GM18502 (cell line): Measurements from ENCODE around the gene DDX60.
A peak's percentile ranks its signal among the peaks of the same experiment; 100 is the strongest.
"Not testable (repeated sequence)": the region's sequence is repeated elsewhere in the genome, so short reads cannot be mapped to it uniquely, and the experiment has no call there.

Source experiments
- ATAC-seq: cut with Tn5 transposase; IDR thresholded peaks from one replicate; pipeline ENCODE4 v1.9.1; 2021; ENCODE audit warnings: mild to moderate bottlenecking; ENCODE audit not compliant: unreplicated experiment, poor library complexity

Gene DDX60

DNA sequence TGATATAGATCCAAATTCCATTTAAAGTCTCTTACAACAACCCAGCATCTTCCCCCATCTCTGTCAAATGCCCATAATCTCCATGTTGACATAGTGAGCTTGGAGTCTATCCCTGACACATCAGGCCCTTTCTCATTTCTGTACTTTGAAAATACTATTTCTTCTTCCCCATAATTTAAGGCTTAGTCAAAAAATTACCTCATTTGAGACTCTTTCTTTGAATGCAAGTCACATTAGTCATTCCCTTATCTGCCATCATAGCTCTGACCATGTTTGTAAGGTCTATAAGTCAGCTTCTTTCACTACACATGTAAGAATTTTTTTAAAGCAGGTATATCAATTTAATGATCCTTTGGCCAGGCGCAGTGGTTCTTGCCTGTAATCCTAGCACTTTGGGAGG, 99.9 kb downstream of the DDX60 start:
- no peak for ATAC-seq

DNA sequence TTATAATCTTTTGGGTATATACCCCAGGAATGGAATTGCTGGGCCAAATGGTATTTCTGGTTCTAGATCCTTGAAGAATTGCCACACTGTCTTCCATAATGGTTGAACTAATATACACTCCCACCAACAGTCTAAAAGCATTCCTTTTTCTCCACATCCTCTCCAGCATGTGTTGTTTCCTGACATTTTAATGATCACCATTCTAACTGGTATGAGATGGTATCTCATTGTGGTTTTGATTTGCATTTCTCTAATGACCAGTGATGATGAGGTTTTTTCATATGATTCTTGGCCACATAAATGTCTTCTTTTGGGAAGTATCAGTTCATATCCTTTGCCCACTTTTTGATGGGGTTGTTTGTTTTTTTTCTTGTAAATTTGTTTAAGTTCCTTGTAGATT, 105.0 kb downstream of the DDX60 start:
- ATAC-seq = not testable (repeated sequence)

DNA sequence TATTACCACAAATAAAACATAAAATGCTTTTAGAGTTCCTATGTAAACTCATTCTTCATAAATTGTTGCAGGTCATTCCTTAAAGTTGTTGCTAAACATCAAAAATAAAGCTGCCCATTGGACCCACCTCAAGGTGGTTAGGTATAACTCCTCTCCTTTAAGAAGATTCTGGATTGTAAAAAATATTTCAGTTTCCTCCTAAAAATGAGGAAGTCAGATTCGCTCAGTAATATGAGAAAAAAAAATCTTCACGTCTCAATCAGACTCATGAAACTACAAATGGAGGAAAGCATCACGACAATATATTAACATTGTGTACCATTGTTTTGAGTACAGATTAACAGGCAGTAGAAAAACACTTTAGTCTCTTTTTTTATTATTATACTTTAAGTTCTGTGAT, 105.9 kb downstream of the DDX60 start:
- ATAC-seq = no peak

- no peak for ATAC-seq
Measured at GRCh38 chr4:168208957-168209614, 109.5 kb downstream of the DDX60 start.

DNA sequence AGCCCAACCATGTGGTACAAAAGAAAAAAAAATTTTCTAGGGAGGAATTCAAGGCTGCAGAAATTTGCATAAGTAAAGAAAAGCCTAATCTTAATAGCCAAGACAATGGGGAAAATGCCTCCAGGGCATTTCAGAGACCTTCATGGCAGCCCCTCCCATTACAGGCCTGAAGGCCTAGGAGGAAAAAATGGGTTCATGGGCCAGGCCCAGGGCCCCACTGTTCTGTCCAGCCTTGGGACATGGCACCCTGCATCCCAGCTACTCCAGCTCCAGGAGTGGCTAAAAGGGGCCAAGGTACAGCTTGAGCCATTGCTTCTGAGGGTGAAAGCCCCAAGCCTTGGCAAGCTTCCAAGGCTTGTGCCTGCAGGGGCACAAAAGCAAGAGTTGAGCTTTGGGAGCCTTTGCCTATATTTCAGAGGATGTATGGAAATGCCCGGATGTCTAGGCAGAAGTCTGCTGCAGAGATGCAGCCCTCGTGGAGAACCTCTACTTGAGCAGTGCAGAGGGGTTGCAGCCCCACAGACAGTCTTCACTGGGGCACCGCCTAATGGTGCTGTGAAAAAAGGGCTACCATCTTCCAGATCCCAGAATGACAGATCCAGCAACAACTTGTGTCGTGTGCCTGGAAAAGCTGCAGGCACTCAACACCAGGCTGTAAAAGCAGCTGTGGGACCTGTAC, 115.2 kb downstream of the DDX60 start:
- ATAC-seq = no peak

- no peak for ATAC-seq
Measured at GRCh38 chr4:168200685-168201084, 117.9 kb downstream of the DDX60 start.

DNA sequence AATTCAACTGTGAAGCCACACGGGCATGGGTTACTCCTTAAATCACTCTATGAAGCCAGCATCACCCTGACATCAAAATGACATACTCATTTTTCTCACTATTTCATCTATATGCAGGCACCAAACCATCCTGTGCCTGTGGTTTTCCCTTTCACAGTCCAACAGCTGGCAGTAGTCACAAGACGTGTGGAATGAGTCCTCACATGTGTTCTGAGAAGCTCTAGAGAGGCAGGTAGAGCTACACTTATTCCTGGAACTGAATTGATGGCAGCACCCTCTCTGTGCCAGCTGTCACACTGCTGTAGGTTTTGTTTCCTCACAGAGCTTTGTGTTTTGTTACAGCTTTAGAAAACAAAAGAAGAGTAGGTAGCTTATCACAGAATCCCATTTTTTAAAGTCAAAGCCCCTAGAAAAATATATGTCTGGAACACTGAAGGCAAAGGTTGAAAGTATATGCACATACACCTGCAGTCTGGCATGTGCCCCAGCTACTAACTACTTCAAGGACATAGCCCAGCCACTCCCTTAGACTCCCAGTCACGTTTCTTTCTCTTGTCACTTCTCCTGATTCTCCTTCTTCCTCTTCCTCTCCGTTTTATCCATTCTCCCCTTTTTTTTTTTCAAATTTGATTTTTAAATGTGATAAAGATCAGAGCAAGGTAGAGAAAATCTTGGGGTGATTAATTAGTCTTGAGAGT, 119.1 kb downstream of the DDX60 start:
- no peak for ATAC-seq

GRCh38 chr4:168197926-168198325, 120.6 kb downstream of the DDX60 start:
- ATAC-seq = no peak

DNA sequence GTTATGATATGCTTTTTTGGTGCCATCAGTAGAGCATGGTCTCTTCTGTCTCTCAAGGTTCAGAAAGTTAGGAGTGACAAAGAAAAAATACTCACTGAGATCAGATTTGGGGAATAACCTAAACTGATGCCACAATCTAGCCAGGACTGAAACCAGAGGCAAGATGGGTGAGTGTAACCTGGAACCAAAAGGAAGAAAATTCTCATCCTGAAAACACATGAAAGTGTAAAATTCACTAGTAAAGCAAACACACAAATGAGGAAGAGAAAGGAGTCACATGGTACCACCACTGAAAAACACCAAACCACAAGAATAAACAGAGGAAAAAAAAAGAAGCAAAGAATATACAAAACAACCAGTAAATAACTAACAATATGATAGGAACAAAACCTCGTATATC, 129.8 kb downstream of the DDX60 start:
- ATAC-seq = peak; percentile 72

DNA sequence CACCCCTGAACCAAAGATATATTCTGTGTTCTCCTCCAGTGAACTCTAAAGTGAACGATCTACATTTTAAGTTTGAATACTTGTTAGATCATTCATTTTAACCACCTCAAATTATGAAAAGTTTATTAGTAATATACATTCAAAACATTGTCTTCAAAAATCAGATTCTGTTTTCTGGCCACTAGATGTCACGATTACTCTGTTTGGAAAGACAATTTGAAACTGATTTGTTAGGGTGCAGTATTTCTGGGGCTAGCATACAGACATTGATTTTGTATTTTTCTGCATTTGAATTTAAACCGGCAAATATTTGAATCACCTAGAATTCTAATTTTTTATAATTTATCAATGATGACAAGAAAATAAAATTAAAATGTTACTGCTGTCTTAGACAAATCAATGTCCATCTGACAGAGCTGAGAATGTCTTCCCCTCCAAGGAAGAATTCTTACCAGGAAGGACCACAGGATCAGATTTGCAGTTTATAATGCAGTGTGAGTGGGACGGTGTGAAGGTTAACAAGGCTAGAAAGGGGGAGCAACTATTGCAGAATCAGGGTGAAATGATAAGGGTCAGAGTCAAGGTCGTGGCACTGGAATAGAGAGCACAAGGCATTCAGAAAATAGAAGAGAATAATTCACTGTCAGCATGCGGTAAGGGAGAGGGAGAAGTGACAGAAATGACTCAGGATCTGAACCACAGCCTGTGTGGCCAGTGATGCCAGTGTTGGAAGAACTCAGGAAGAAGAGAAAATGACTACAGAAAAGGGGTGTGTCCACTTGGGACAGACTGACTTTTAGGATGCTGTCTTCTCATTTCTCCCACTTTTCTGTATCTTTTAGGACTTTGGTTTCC, 134.6 kb downstream of the DDX60 start:
- ATAC-seq = no peak

DNA sequence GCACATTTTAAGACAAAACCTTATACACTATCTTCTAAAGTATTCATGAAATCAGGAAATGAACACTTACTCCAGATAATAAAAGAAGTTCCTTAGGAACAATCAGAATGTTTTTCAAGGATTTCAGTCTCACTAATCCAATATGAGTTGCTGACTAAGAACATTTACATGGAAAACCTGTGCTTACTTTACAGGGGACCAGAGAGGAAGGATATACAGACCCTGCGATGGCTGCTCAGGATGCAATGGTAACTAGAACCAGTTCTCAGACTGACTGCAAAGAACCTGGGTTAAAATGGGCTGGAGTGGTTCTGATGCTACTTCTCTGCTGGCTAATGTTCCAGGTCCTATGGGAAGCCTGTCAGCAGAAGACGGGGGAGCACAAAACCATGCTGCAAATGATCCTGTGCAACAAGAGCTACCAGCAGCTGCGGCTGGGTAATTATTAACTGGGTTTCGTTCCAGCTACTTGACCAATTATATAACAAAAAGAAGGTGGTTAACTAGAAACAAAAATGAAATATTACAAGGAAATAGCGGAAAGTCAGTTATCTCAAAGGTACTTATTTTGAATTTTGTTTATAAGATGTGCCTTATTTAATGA, 140.9 kb downstream of the DDX60 start:
- no peak for ATAC-seq

- no peak for ATAC-seq
Measured at GRCh38 chr4:168174308-168174707, 144.2 kb downstream of the DDX60 start.

DNA sequence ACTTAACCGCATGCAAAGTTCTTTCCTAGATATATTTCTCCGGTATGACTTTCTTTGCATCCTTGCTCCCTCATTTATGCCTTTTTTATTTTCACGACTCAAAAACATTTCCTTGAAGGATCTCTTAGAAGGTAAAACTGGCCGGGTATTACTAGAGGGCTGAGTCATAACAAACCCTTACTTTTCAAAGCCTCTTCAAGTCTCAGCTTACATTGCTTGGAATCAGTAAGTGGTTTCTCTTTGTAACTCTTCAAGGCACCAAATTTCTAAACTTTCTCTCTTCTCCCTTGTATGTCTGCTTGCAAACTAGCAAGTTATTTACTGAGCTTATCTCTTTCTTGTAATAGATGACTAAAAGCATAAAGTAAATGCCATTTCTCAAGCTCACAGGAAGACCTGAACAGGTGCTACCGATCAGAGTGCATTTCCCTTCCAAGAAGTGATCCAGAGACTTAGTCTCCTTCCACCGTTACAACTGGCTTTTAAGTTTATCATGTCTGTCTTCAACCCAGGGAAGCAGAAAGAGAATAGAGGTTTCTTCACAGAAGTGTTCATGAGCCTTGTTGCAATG, 150.8 kb downstream of the DDX60 start:
- no peak for ATAC-seq
